ENCODE data around the gene NLRP6. TPM values are rescaled to one million over a fixed set of nuclear protein-coding genes. Genes with fewer than 3 reads are reported as not detected.

Gene NLRP6
- total RNA-seq, 2 donors from 2014 or later = 0.26 to 1.2 TPM

- ATAC-seq = no peak
- Mint-ChIP-seq H3K4me1 (ENCODE audit: low read depth in 2 of 2) (peaks cover 5 to 8% of the 10 kb centered on the region in 2 donors), H3K36me3 (peaks cover 28% of the 10 kb centered on the region), H3K27me3 (no peaks in the 10 kb centered on the region), H3K4me3 (no peak overlapping the region), H3K9me3 (no peaks in the 10 kb centered on the region), H3K27ac (no peak overlapping the region)
- no peak for DNase-seq (ENCODE audit: low spot score)
Measured at GRCh38 chr11:250274-250673, 27.9 kb upstream of the NLRP6 start.

GRCh38 chr11:250740-251299, 27.4 kb upstream of the NLRP6 start:
- no peak overlapping the region for H3K4me3 Mint-ChIP-seq
- DNase-seq (ENCODE audit: low spot score) = peak; percentile 75

GRCh38 chr11:251550-251949, 26.7 kb upstream of the NLRP6 start:
- DNase-seq (ENCODE audit: low spot score) (no peak), ATAC-seq (no peak)
- Mint-ChIP-seq H3K36me3 (peaks cover 20% of the 10 kb centered on the region), H3K4me1 (ENCODE audit: low read depth in 2 of 2) (peaks cover 5 to 7% of the 10 kb centered on the region in 2 donors), H3K4me3 (no peak overlapping the region), H3K27ac (no peak overlapping the region), H3K9me3 (no peaks in the 10 kb centered on the region), H3K27me3 (no peaks in the 10 kb centered on the region)

More at GRCh38 chr11:250740-251299, 27.4 kb upstream of the NLRP6 start:
- peaks cover 22% of the 10 kb centered on the region for H3K36me3 Mint-ChIP-seq
- H3K27me3 Mint-ChIP-seq = no peaks in the 10 kb centered on the region
- no peaks in the 10 kb centered on the region for H3K9me3 Mint-ChIP-seq
- ATAC-seq = peak; percentile 79
- no peak overlapping the region for H3K27ac Mint-ChIP-seq
- H3K4me1 Mint-ChIP-seq (ENCODE audit: low read depth in 2 of 2) = peaks cover 5 to 7% of the 10 kb centered on the region in 2 donors

- ATAC-seq (no peak), DNase-seq (ENCODE audit: low spot score) (no peak)
- Mint-ChIP-seq H3K36me3 (peaks cover 12% of the 10 kb centered on the region), H3K9me3 (no peaks in the 10 kb centered on the region), H3K27ac (no peak overlapping the region), H3K4me1 (ENCODE audit: low read depth in 2 of 2) (peaks cover 5 to 7% of the 10 kb centered on the region in 2 donors), H3K4me3 (no peak overlapping the region), H3K27me3 (no peaks in the 10 kb centered on the region)
Measured at GRCh38 chr11:252666-253065, 25.5 kb upstream of the NLRP6 start.

- no peaks in the 10 kb centered on the region for H3K27me3 Mint-ChIP-seq
- H3K36me3 Mint-ChIP-seq = peaks cover 12% of the 10 kb centered on the region
- peaks cover 5 to 7% of the 10 kb centered on the region in 2 donors for H3K4me1 Mint-ChIP-seq (ENCODE audit: low read depth in 2 of 2)
- H3K27ac Mint-ChIP-seq = no peak overlapping the region
- H3K4me3 Mint-ChIP-seq = no peak overlapping the region
- no peak for ATAC-seq
- H3K9me3 Mint-ChIP-seq = no peaks in the 10 kb centered on the region
- no peak for DNase-seq (ENCODE audit: low spot score)
Measured at GRCh38 chr11:253160-253885, 24.9 kb upstream of the NLRP6 start.

- peaks cover 5 to 7% of the 10 kb centered on the region in 2 donors for H3K4me1 Mint-ChIP-seq (ENCODE audit: low read depth in 2 of 2)
- H3K27ac Mint-ChIP-seq = no peak overlapping the region
Measured at GRCh38 chr11:253886-254270, 24.3 kb upstream of the NLRP6 start.

GRCh38 chr11:255176-255575, 23.0 kb upstream of the NLRP6 start:
- Mint-ChIP-seq H3K36me3 (peaks cover 5% of the 10 kb centered on the region), H3K27me3 (no peaks in the 10 kb centered on the region), H3K4me1 (ENCODE audit: low read depth in 2 of 2) (peaks cover 0 to 3% of the 10 kb centered on the region in 2 donors), H3K27ac (no peak overlapping the region), H3K4me3 (no peak overlapping the region), H3K9me3 (no peaks in the 10 kb centered on the region)
- DNase-seq (ENCODE audit: low spot score) = no peak
- ATAC-seq = no peak

More at GRCh38 chr11:253886-254270, 24.3 kb upstream of the NLRP6 start:
- Mint-ChIP-seq H3K36me3 (peaks cover 12% of the 10 kb centered on the region), H3K9me3 (no peaks in the 10 kb centered on the region), H3K4me3 (no peak overlapping the region), H3K27me3 (no peaks in the 10 kb centered on the region)
- ATAC-seq (no peak), DNase-seq (ENCODE audit: low spot score) (no peak)

GRCh38 chr11:255816-256215, 22.4 kb upstream of the NLRP6 start:
- Mint-ChIP-seq H3K9me3 (no peaks in the 10 kb centered on the region), H3K4me3 (no peak overlapping the region), H3K36me3 (peaks cover 5% of the 10 kb centered on the region), H3K27me3 (no peaks in the 10 kb centered on the region), H3K4me1 (ENCODE audit: low read depth in 2 of 2) (peaks cover 0 to 3% of the 10 kb centered on the region in 2 donors), H3K27ac (no peak overlapping the region)
- ATAC-seq (no peak), DNase-seq (ENCODE audit: low spot score) (no peak)

- H3K27me3 Mint-ChIP-seq = no peaks in the 10 kb centered on the region
- H3K36me3 Mint-ChIP-seq = no peaks in the 10 kb centered on the region
- ATAC-seq = no peak
- H3K4me3 Mint-ChIP-seq = no peak overlapping the region
- H3K9me3 Mint-ChIP-seq = no peaks in the 10 kb centered on the region
- no peak overlapping the region for H3K27ac Mint-ChIP-seq
- DNase-seq (ENCODE audit: low spot score) = no peak
- no peaks in the 10 kb centered on the region for H3K4me1 Mint-ChIP-seq (ENCODE audit: low read depth in 2 of 2)
Measured at GRCh38 chr11:256952-257737, 21.1 kb upstream of the NLRP6 start.

- ATAC-seq = no peak
- H3K4me3 Mint-ChIP-seq = no peak overlapping the region
- no peaks in the 10 kb centered on the region for H3K36me3 Mint-ChIP-seq
- DNase-seq (ENCODE audit: low spot score) = no peak
- H3K9me3 Mint-ChIP-seq = no peaks in the 10 kb centered on the region
- H3K4me1 Mint-ChIP-seq (ENCODE audit: low read depth in 2 of 2) = no peaks in the 10 kb centered on the region
- H3K27me3 Mint-ChIP-seq = no peaks in the 10 kb centered on the region
- no peak overlapping the region for H3K27ac Mint-ChIP-seq
Measured at GRCh38 chr11:257766-258493, 20.3 kb upstream of the NLRP6 start.

- Mint-ChIP-seq H3K27ac (no peak overlapping the region), H3K4me3 (no peak overlapping the region), H3K27me3 (no peaks in the 10 kb centered on the region), H3K4me1 (ENCODE audit: low read depth in 2 of 2) (no peaks in the 10 kb centered on the region), H3K36me3 (no peaks in the 10 kb centered on the region), H3K9me3 (no peaks in the 10 kb centered on the region)
- no peak for DNase-seq (ENCODE audit: low spot score)
- ATAC-seq = no peak
Measured at GRCh38 chr11:259413-259812, 18.8 kb upstream of the NLRP6 start.

GRCh38 chr11:261624-262023, 16.6 kb upstream of the NLRP6 start:
- DNase-seq (ENCODE audit: low spot score) = no peak
- peaks cover 0 to under 1% of the 10 kb centered on the region in 2 donors for H3K4me1 Mint-ChIP-seq (ENCODE audit: low read depth in 2 of 2)
- H3K27ac Mint-ChIP-seq = no peak overlapping the region
- no peaks in the 10 kb centered on the region for H3K9me3 Mint-ChIP-seq
- H3K4me3 Mint-ChIP-seq = no peak overlapping the region
- no peaks in the 10 kb centered on the region for H3K36me3 Mint-ChIP-seq
- H3K27me3 Mint-ChIP-seq = no peaks in the 10 kb centered on the region
- ATAC-seq = no peak

GRCh38 chr11:266676-267439, 11.3 kb upstream of the NLRP6 start:
- Mint-ChIP-seq H3K4me3 (peak overlapping the region; percentile 49), H3K27me3 (no peaks in the 10 kb centered on the region), H3K4me1 (ENCODE audit: low read depth in 2 of 2) (peaks cover 26 to 32% of the 10 kb centered on the region in 2 donors), H3K36me3 (no peaks in the 10 kb centered on the region), H3K9me3 (no peaks in the 10 kb centered on the region), H3K27ac (peak overlapping the region; percentile 82 to 95)
- no peak for DNase-seq (ENCODE audit: low spot score)
- ATAC-seq = no peak
